ENCODE results near the gene LRRC1.

LRRC1 gene

DNA sequence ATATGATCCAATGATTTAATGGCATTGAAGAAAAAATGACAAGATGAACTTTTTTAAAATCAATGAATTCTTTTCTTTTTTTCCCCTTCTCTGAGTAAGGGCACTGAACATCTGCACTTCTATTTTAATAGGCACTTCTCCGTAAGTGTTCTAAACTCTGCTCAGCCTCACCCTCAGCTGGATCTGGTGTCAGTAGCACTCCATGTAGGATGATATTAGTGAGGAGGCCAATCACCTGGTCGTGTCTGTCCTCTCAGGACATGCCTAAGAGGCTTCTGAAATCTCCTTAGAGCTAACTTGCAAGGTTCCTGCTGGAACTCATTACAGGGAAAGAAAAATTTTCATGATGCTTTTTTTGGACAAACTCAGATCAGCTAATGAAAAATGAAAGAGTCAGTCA, 167.8 kb downstream of the LRRC1 start:
- no peak for DNase-seq (ENCODE audit: low spot score)

DNA sequence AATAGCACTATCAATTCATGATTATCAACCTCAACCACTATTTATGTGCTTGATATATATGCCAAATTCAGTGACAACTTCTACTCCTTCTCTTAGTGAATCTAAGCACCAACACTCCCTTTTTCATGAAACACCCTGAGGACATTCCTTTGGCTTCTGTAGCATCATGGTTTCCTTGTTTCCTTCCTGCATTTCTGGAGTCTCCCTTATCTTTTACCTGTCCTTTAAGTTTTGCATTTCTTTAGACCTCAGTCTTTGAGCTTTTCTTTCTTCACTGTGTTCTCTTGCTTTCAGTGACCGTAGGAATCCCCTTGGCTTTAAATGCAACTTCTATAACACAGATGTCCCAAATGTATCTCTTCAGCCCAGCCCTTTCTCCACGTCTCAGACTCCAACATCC, 172.6 kb downstream of the LRRC1 start:
- DNase-seq (ENCODE audit: low spot score), result no peak
